H4 (cell line): Measurements from ENCODE around the gene AUNIP. TPM values are rescaled to one million over a fixed set of nuclear protein-coding genes. Genes with fewer than 3 reads are reported as not detected.

Source experiments
- DNase-seq: peaks from one replicate; pipeline ENCODE4 v3.0.0-alpha.2; 2015; ENCODE audit warnings: low spot score
- total RNA-seq: library from RNA; depleted of rRNA; stranded (reverse); fragments of >200 nt; shearing (Covaris generic); gene quantifications from 2 replicates; pipeline ENCODE4 v1.2.3, GENCODE V29; 2014

AUNIP gene
- total RNA-seq, 1 experiment from 2014 or later: 8.7 TPM

GRCh38 chr1:25828491-25828890 lies 30.8 kb downstream of the AUNIP start:
- no peak for DNase-seq

GRCh38 chr1:25826571-25826970 lies 32.7 kb downstream of the AUNIP start:
- DNase-seq: no peak

- DNase-seq: no peak
Observed at GRCh38 chr1:25825605-25826004, 33.7 kb downstream of the AUNIP start.

GRCh38 chr1:25821630-25822091 lies 37.6 kb downstream of the AUNIP start:
- DNase-seq: no peak

GRCh38 chr1:25821112-25821476 lies 38.2 kb downstream of the AUNIP start:
- DNase-seq: no peak

- no peak for DNase-seq
Observed at GRCh38 chr1:25820247-25821111, 38.8 kb downstream of the AUNIP start.

- DNase-seq: peak; percentile 70
Observed at GRCh38 chr1:25819491-25820246, 39.6 kb downstream of the AUNIP start, which contains the start of gene MTFR1L. Gene MTFR1L, plus strand, starts transcription at chr1:25819954. Its CDS starts 3,151 bp downstream, at chr1:25823105.

GRCh38 chr1:25818569-25818968 lies 40.7 kb downstream of the AUNIP start:
- no peak for DNase-seq

GRCh38 chr1:25817840-25818501 lies 41.3 kb downstream of the AUNIP start:
- no peak for DNase-seq

- DNase-seq: no peak
Observed at GRCh38 chr1:25816112-25816718, 43.0 kb downstream of the AUNIP start.

- no peak for DNase-seq
Observed at GRCh38 chr1:25815208-25816111, 43.8 kb downstream of the AUNIP start.

- DNase-seq: no peak
Observed at GRCh38 chr1:25814549-25815087, 44.6 kb downstream of the AUNIP start.

- no peak for DNase-seq
Observed at GRCh38 chr1:25813734-25814471, 45.4 kb downstream of the AUNIP start.

GRCh38 chr1:25813071-25813733 lies 46.1 kb downstream of the AUNIP start:
- no peak for DNase-seq

GRCh38 chr1:25811384-25812082 lies 47.7 kb downstream of the AUNIP start:
- no peak for DNase-seq

GRCh38 chr1:25810341-25811299 lies 48.6 kb downstream of the AUNIP start:
- no peak for DNase-seq

- DNase-seq: no peak
Observed at GRCh38 chr1:25809929-25810328, 49.3 kb downstream of the AUNIP start.
